Stimulated activated CD8-positive, alpha-beta memory T cell treated with anti-CD3 and anti-CD28 coated beads, Interleukin-7, amount 100 ng/mL, for 24 hours (primary cell): ENCODE measurements around the gene EEIG2.
"Not testable (repeated sequence)": the region's sequence is repeated elsewhere in the genome, so short reads cannot be mapped to it uniquely, and the experiment has no call there.

Experiments used
- DNase-seq: peaks from one replicate; pipeline ENCODE4 v3.0.0-alpha.2; 2020; ENCODE audit warnings: low read depth

EEIG2 gene

GRCh38 chr1:108547493-108547892 lies 12.4 kb upstream of the EEIG2 start:
- not testable (repeated sequence) for DNase-seq

- no peak for DNase-seq
Observed at GRCh38 chr1:108551137-108551862, 8.6 kb upstream of the EEIG2 start.

GRCh38 chr1:108553905-108554304 lies 6.0 kb upstream of the EEIG2 start:
- no peak for DNase-seq

GRCh38 chr1:108554682-108555427 lies 5.0 kb upstream of the EEIG2 start:
- DNase-seq, result no peak

GRCh38 chr1:108556066-108556465 lies 3.8 kb upstream of the EEIG2 start:
- DNase-seq, result no peak

- DNase-seq, result no peak
Observed at GRCh38 chr1:108556499-108556898, 3.4 kb upstream of the EEIG2 start.

- no peak for DNase-seq
Observed at GRCh38 chr1:108557296-108557695, 2.6 kb upstream of the EEIG2 start.

GRCh38 chr1:108560189-108560873 lies 431 bp downstream of the EEIG2 start:
- DNase-seq, result no peak

- no peak for DNase-seq
Observed at GRCh38 chr1:108560874-108561459, 1.1 kb downstream of the EEIG2 start.

GRCh38 chr1:108561689-108562326 lies 1.9 kb downstream of the EEIG2 start:
- peak; percentile 58 for DNase-seq

- no peak for DNase-seq
Observed at GRCh38 chr1:108563808-108564207, 3.9 kb downstream of the EEIG2 start.

GRCh38 chr1:108565081-108565480 lies 5.2 kb downstream of the EEIG2 start:
- DNase-seq, result no peak

- no peak for DNase-seq
Observed at GRCh38 chr1:108565512-108565911, 5.6 kb downstream of the EEIG2 start.

- no peak for DNase-seq
Observed at GRCh38 chr1:108568589-108568988, 8.7 kb downstream of the EEIG2 start.

- no peak for DNase-seq
Observed at GRCh38 chr1:108569097-108569728, 9.3 kb downstream of the EEIG2 start.

- no peak for DNase-seq
Observed at GRCh38 chr1:108570128-108570527, 10.2 kb downstream of the EEIG2 start.

GRCh38 chr1:108570998-108571401 lies 11.1 kb downstream of the EEIG2 start:
- no peak for DNase-seq

GRCh38 chr1:108572182-108572581 lies 12.3 kb downstream of the EEIG2 start:
- no peak for DNase-seq

GRCh38 chr1:108573183-108573582 lies 13.3 kb downstream of the EEIG2 start:
- DNase-seq, result no peak

- DNase-seq, result no peak
Observed at GRCh38 chr1:108574008-108574407, 14.1 kb downstream of the EEIG2 start.

- no peak for DNase-seq
Observed at GRCh38 chr1:108575375-108575774, 15.5 kb downstream of the EEIG2 start.
